Progenitor cell of endocrine pancreas (in vitro differentiated cells): ENCODE data around the gene ATF5. TPM values are rescaled to one million over a fixed set of nuclear protein-coding genes. Genes with fewer than 3 reads are reported as not detected.

Experiments
- DNase-seq: peaks from one replicate; pipeline ENCODE4 v3.0.0; 2021; ENCODE audit warnings: low spot score; ENCODE audit not compliant: unreplicated experiment
- H3K27ac Mint-ChIP-seq: 2 replicates; pipeline ENCODE4 v1.8.0; 2021; ENCODE audit warnings: mild to moderate bottlenecking, moderate library complexity, mixed read lengths
- H3K27me3 Mint-ChIP-seq: 2 replicates; pipeline ENCODE4 v1.8.0; 2021; ENCODE audit warnings: mixed read lengths
- H3K36me3 Mint-ChIP-seq: 2 replicates; pipeline ENCODE4 v1.8.0; 2022; ENCODE audit warnings: mixed read lengths; ENCODE audit not compliant: insufficient read depth
- H3K4me1 Mint-ChIP-seq: 2 replicates; pipeline ENCODE4 v1.8.0; 2021; ENCODE audit warnings: low read depth, mixed read lengths
- H3K4me3 Mint-ChIP-seq: 2 replicates; pipeline ENCODE4 v1.8.0; 2021; ENCODE audit warnings: low read depth, mild to moderate bottlenecking, moderate library complexity, mixed read lengths
- H3K9me3 Mint-ChIP-seq: 2 replicates; pipeline ENCODE4 v1.8.0; 2021; ENCODE audit warnings: low read depth, mixed read lengths
- total RNA-seq: library from RNA; stranded (reverse); gene quantifications from 2 replicates; pipeline ENCODE4 v1.2.1, GENCODE V29; 2021
- TF ChIP-seq, protein P1 (sequence below): fragments of 200-600 bp; sonication (generic); IDR thresholded peaks from one replicate; pipeline ENCODE4 v1.5.0; 2021; ENCODE audit warnings: antibody characterized with exemption, mild to moderate bottlenecking; ENCODE audit not compliant: unreplicated experiment

The ATF5 gene
- total RNA-seq, 1 donor from 2014 or later: 14.5 TPM

DNA sequence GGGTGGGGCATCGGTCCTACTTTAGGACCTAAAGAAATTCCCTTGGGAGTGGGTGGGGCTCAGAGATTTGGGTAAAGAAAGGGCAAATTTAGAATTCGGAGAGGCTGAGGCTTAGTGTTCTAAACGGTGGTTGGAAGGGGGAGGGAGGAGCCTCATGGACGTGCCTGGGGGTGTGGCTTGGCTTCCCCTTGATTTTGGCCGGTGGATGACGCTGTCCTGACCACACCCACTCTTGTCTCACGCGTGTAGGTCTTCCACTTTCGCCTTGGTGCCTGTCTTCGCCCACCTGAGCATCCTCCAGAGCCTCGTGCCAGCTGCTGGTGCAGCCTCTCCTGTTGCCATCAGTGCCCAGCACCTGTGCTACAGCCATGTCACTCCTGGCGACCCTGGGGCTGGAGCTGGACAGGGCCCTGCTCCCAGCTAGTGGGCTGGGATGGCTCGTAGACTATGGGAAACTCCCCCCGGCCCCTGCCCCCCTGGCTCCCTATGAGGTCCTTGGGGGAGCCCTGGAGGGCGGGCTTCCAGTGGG, 1.5 kb downstream of the ATF5 start:
- Mint-ChIP-seq H3K4me1 (peaks cover 14% of the 10 kb centered on the region), H3K4me3 (peak overlapping the region; percentile 91), H3K36me3 (peaks cover 8% of the 10 kb centered on the region), H3K27ac (no peak overlapping the region), H3K27me3 (no peaks in the 10 kb centered on the region), H3K9me3 (no peaks in the 10 kb centered on the region)
- no peak for DNase-seq
- TF ChIP-seq, protein P1, sequence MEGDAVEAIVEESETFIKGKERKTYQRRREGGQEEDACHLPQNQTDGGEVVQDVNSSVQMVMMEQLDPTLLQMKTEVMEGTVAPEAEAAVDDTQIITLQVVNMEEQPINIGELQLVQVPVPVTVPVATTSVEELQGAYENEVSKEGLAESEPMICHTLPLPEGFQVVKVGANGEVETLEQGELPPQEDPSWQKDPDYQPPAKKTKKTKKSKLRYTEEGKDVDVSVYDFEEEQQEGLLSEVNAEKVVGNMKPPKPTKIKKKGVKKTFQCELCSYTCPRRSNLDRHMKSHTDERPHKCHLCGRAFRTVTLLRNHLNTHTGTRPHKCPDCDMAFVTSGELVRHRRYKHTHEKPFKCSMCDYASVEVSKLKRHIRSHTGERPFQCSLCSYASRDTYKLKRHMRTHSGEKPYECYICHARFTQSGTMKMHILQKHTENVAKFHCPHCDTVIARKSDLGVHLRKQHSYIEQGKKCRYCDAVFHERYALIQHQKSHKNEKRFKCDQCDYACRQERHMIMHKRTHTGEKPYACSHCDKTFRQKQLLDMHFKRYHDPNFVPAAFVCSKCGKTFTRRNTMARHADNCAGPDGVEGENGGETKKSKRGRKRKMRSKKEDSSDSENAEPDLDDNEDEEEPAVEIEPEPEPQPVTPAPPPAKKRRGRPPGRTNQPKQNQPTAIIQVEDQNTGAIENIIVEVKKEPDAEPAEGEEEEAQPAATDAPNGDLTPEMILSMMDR: no peak

DNA sequence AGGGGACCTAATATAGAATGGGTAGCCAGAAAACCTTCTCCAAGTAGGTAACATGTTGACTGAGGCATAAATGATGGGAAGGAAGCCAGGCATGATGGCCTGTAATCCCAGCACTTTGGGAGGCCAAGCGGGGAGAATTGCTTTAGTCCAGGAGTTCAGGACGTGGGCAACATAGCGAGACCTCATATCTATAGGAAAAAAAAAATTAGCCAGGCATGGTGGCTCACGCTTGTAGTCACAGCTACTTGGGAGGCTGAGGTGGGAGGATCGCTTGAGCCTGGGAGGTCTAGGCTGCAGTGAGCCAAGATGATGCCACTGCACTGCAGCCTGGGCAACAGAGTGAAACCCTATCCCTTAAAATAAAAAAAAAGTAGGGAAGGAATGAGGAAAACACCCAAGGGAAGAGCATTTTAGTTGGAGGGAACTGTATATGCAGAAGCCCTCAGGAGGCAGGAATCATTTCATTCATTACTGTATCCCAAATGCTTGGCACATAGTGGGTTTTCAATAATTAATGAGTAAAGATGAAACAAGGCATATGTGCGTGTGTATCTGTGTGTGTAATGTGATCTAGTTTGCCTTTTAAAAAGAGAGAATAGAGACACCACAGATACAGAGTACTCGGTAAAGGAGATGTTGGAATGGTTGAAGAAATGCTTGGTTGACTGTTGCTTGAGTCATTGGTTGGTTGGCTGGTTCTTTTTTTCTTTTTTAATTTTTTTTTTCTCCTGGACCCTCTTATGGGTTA, 2.5 kb downstream of the ATF5 start:
- Mint-ChIP-seq H3K27me3 (peaks cover 5% of the 10 kb centered on the region), H3K9me3 (no peaks in the 10 kb centered on the region), H3K4me1 (peaks cover 14% of the 10 kb centered on the region), H3K27ac (no peak overlapping the region), H3K4me3 (no peak overlapping the region), H3K36me3 (peaks cover 6% of the 10 kb centered on the region)
- no peak for DNase-seq
- TF ChIP-seq, protein P1: no peak

DNA sequence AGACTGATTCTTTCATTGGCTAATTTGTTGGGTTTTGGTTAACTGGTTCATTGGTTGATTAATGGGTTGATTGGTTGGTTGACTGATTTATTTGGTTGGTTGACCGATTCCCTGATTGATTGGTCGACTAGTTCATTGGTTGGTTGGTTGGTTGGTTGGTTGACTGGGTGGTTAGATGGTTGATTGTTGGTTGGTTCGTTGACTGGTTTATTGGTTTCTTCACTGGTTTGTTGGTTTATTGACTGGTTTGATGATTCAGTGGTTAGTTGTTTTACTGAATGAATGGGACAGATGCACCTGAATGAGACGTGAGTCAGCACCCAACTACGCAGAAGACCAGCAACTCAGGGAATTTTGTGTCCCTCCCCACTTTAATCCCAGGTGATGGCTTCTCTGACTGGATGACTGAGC, 3.0 kb downstream of the ATF5 start:
- Mint-ChIP-seq H3K36me3 (peaks cover 4% of the 10 kb centered on the region), H3K27ac (no peak overlapping the region), H3K27me3 (peaks cover 9% of the 10 kb centered on the region), H3K9me3 (no peaks in the 10 kb centered on the region), H3K4me3 (no peak overlapping the region), H3K4me1 (peaks cover 14% of the 10 kb centered on the region)
- TF ChIP-seq, protein P1: no peak
- no peak for DNase-seq

DNA sequence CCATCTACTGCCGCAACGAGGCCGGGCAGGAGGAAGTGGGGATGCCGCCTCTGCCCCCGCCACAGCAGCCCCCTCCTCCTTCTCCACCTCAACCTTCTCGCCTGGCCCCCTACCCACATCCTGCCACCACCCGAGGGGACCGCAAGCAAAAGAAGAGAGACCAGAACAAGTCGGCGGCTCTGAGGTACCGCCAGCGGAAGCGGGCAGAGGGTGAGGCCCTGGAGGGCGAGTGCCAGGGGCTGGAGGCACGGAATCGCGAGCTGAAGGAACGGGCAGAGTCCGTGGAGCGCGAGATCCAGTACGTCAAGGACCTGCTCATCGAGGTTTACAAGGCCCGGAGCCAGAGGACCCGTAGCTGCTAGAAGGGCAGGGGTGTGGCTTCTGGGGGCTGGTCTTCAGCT, 3.7 kb downstream of the ATF5 start:
- peaks cover 10% of the 10 kb centered on the region for H3K4me1 Mint-ChIP-seq
- no peaks in the 10 kb centered on the region for H3K9me3 Mint-ChIP-seq
- peaks cover 3% of the 10 kb centered on the region for H3K36me3 Mint-ChIP-seq
- no peak overlapping the region for H3K4me3 Mint-ChIP-seq
- TF ChIP-seq, protein P1: no peak
- DNase-seq: no peak
- H3K27ac Mint-ChIP-seq: no peak overlapping the region
- peaks cover 12% of the 10 kb centered on the region for H3K27me3 Mint-ChIP-seq

DNA sequence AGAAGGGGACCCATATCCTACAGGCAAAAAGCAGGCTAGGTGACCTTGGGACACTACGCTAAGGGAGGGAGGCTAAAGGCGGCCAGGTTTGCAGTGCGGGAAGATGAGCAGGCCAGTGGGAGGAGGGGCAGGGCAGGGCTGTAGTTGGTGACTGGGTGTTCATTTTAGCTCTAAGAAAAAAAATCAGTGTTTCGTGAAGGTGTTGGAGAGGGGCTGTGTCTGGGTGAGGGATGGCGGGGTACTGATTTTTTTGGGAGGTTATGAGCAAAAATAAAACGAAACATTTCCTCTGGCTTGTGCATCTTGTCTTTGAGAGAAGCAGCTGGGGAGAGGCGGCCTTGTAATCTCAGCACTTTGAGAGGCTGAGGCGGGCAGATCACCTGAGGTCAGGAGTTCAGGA, 4.6 kb downstream of the ATF5 start:
- Mint-ChIP-seq H3K9me3 (no peaks in the 10 kb centered on the region), H3K27ac (no peak overlapping the region), H3K27me3 (peaks cover 12% of the 10 kb centered on the region), H3K4me1 (peaks cover 3% of the 10 kb centered on the region), H3K4me3 (no peak overlapping the region), H3K36me3 (peaks cover 3% of the 10 kb centered on the region)
- TF ChIP-seq, protein P1: no peak
- DNase-seq: no peak
